HG02885 (cell line): Measurements from ENCODE around the gene KRT33B.
"Not testable (repeated sequence)": the region's sequence is repeated elsewhere in the genome, so short reads cannot be mapped to it uniquely, and the experiment has no call there.

Experiments
- ATAC-seq: cut with Tn5 transposase; IDR thresholded peaks from one replicate; pipeline ENCODE4 v1.9.1; 2021; ENCODE audit warnings: mild to moderate bottlenecking; ENCODE audit not compliant: unreplicated experiment, poor library complexity

The KRT33B gene

DNA sequence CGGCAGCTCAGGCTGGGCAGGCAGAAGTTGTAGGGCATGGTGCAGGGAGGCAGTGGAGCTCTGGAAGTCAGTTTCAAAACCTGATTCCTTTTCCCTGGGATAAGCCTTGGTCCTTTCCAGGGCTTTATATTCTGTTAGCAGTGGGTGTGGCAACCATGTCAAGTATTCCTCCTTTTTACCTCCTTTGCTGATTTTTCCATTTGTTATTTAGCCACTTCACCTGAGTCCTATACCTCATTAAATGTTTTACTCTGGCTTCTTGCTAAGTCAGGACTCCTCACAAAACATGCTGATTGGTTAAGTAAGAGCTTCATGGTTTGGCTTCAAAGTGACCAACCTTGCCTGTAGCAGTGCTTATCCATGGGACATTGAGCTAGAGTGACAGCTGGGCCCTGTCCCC, at the start of gene KRT33B:
KRT33B (minus strand) TSS at position 101 of the 400 bp plus-strand sequence; CDS start at position 38, 63 bp downstream.
- ATAC-seq: no peak

DNA sequence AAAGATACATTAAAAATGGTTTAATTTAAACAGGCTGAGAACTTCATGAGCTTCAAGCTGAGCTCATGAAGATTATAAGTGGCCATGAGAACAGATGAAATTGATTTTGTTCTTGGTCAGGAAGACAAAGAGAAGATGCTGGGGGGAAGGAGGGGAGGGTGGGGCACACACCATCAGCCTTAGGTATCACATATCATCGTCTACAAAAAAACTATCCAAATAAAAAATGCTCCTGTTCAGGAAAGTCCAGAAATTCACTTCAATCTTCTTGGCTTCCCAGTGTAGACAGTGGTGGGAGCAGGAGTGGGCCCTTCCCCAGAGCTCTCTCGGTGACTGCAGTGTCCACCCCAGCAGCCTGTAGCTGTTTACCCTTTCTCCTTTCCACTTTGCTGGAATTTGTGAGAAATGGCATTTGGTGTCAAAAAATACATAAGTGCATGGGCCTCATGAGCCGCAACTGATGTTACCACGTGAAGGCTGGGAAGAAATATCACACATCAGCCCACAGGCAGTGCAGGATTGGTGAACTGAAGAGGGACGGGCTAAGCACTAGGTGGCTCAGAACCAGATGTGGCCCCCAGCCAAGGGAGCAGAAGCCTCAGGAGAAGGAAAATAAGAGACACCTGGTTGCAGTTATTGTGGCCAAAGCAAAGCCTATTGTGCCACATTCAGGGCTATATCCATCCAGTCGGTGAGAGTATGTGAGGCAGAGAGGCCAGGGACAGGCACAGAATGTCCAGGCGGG, 48.7 kb upstream of the KRT33B start:
- ATAC-seq: no peak

DNA sequence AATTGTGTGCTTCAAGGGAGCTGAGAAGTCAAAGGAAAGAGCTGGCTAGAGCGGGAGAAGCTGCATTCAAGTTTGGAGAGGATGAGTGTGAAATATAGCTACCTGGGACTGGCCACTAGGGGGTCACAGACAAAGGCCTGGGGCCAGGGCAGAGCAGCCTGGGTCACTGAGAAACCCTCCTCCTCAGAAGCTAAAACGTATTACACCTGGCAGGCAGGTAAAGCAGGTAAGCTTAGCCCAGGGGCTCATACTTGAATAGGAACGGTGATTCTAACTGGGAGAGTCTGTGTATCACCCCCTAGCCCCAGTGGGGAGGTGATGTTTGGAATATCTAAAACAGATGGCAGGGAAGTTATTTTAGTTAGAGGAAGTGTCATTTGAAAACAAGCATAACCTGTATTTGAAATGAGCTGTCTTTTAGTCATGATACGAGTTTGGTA, 48.0 kb upstream of the KRT33B start:
- no peak for ATAC-seq

DNA sequence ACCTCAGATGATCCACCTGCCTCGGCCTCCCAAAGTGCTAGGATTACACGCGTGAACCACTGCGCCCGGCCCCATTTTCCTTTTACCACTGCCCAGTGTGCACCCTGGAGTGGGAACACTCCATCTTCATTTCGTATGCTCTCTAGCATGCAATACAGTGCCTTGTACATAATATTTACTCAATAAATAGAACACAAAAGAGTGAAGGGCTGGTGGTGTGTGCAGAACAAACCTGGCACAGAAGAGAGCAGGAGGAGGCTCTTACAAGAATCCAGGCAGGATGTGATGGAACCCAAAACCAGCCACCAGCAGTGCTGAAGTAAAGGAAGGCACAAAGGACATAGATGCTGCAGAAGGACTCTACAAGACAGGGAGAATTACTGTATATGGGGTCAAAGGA, 47.5 kb upstream of the KRT33B start:
- no peak for ATAC-seq

DNA sequence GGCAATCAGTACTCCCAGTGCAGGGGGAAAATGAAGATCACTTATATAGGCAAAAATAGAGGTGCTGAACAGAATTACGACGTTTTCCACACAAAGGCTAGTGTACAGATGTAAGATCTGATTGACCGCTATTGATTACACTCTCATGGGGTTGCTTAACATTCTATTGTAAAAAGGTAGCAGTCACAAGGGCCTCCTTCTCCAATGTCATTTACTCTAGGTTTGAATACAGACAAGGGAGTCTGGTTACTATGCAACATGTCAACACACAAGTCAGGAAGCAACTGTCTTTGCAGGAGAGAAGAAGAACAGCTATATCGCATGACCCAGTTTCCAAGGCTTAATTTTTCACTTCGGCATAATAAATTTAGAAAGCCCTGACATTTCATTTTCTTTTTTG, 46.9 kb upstream of the KRT33B start:
- ATAC-seq: no peak

DNA sequence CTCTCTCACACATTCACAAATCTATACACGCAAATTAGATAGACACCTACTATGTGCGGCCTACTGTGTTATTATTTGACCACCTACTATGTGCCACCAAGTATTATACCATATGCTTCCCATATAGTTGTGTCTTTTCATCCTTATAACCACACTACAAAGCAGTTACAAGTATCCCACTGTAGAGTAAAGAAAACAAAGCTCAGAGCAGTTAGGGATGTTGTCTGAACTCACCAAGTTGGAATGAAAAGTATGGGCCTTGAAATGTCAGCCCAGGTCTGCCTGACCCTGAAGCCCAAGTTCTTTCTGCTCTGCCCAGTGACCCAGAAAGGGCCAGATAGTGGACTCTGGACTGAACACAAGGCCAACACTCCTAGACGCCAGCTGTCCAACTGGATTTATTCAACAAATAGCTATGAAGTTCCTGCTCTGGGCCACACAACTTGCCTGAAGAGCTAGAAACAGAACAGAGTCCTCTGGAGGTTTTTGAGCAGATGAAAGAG, 46.3 kb upstream of the KRT33B start:
- ATAC-seq: no peak

DNA sequence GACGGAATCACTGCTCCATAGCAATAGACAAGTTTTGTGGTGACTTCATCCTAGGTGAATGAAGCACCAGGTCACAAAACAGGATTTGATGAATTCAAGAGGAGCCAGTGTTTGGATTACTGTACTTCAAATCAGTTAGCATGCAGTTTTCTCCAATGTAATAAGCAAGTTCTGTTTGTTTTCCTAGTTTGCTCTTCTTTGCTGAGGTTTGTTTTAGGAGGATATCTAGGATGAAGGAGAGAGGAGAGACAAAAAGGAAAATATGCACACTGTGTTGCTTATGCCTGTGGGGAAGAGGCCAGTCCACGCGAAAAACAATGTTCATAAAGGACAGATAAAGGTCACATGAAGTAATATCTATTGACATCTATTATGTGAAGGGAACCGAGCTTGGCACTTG, 45.8 kb upstream of the KRT33B start:
- ATAC-seq: no peak

DNA sequence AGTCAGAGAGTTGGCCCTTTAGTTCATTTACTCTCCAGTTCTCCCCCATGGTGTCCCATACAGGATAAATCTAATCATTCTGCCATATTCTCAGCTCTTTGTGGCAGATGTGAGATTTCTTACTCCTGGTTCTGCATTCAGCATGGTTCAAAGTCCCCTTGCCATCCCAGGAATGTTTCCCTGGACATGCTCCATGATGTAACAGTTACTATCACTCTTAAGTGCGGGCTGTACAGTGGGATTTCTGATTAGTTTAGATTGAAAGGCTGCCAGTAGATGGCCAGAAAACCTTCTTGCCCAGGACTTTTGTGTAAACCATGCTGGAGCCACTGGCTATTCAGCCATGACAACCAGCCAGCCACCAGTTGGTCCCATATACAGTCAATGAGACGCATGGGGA, 44.4 kb upstream of the KRT33B start:
- no peak for ATAC-seq

DNA sequence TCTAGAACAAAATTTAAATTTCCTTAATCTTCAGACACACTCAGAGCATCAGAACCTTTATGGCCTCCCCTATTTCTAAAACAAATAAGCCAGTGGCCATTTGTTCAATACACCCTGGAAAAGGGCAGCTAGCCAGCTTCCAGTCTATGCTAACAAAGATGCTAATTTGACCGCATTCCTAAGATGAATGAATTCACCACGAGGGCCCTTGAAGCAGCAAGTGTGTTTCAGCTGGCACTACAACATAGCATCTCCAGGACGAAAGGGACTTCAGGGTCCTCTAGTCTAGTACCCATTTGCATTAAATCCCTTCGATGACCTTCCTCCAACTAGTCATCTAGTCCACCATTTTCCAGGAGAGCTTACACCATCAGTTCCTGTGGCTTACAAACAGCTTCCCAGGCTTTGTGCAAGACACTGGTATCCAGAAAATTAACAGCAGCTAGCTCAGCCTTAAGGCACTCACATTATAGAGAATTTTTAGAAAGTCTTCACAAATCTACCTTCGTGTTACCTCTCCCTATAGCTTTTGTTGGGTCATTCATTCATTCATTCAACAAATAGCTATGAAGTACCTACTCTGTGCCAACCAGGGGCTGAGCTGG, 43.8 kb upstream of the KRT33B start:
- no peak for ATAC-seq

DNA sequence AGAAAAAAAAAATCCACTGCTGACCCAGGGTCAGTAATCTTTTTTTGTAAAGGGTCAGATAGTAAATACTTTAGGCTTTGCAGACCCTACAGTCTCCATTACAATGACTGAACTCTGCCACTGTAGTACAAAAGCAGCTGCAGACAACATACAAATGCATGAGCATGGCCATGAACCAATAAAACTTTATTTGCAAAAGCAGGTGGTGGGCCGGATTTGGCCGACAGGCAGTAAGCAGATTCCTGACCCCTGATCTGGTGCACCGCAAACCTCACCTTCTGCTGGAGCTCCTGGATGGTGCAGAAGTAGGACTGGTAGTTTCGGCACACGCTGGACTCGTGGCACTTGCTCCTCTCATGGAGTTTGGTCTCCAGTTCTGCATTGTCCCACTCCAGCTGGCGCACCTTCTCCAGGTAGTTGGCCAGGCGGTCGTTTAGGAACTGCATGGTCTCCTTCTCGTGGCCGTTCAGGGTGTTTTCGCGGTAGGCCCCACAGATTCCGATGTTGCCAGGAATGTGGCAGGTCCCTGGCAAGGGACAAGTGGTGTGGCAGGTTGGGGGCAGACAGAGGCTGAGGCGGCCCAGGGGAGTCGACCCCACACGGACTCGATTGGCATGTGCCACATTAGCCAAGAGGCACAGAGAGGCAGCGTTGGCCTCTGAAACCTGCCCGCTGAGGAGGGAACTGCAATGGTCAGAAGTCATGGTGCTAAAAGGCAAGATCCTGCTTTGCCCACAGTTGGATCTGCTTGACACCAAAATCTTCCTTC, 41.6 kb upstream of the KRT33B start:
- ATAC-seq: no peak

DNA sequence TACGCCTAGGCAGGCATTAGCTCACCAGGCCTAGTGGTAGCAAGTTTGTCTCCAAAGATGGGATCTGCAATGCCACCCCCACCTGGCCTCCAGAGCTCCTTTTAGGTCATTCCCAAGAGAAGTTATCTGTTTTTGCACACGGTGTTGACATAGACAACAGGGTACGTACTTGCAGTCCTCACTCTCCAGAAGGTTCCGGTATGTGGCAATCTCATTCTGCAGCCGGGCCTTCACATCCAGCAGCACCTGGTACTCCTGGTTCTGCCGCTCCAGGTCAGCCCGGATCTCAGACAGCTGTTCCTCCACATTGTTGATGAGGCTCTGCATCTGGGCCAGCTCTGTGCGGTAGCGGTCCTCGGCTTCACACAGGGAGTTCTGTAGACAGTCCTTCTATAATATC, 37.6 kb upstream of the KRT33B start:
- ATAC-seq: no peak

DNA sequence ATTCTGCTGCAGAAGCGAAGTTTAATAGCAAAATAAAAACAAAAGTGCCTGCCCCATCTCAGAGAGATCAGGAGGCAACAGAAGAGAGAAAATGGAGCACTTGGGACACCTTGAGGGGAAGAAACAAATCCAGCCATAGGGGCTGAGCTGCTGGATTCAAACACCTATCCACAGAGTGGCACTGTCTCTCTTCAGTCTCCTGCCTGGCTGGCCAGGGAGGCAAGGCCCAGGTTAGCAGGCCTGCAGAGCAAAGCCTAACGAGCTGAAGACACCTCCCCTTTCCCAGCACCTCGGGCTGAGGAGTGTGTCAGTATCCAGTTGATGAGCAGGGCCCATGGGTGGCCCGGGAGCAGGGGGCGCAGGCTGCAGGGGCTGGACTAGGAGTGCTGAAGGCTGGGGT, 36.6 kb upstream of the KRT33B start:
- no peak for ATAC-seq

DNA sequence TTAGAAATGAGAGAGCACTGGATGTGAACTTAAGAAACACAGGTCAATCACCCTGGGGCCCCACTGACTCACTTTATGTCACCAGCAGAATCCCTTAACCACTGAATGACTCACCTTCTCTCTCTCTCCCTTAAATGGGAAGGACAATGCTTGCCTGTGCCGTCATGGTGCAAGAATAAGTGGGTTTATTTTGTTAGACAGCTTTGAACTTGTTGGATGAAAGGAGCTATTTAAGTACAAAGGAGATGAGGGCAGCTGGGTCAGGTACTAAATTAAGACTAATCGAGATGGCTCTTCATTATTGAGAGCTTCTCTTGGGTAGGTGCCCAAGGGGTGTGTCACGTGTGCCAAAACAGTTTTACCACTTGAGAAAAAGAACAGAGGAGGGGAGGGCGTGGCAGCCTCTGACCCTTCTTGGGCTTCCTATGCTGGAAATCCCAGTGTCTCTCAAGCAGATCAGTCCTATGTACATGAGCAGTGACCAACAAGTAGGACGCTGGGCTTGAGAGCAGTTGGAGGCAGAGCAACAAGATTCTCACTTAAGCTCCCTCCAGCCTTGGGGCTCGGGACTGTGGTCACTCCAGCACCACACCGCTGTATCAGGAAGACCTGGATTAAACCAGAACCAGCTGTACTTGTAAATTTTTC, 34.5 kb upstream of the KRT33B start:
- ATAC-seq: no peak

DNA sequence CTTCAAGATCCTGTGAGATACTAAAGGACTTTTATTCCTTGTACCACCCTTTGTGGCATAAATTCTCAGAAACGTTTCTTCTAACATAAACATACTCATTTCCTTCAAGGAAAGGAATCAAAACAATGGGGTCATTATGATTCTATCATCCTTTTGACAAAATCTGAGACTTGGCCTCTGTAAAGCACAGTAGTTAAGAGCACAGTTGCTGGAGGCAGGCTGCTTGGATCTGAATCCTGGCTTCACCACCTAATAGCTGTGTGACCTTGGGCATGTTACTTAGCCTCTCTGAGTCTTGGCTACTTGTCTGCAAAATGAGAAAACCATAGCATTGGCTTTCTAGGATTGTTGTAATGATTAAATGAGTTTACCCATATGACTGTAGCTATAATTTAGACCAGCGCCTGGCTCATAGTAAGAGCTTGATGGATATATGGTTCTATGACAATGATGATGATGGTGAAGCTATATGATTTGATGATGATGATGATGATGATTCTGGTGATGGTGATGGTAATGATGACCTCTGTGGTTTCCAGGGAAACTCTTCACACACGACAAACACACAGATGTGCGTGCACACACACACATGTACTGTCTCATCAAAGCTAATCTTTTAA, 33.9 kb upstream of the KRT33B start:
- ATAC-seq: no peak

DNA sequence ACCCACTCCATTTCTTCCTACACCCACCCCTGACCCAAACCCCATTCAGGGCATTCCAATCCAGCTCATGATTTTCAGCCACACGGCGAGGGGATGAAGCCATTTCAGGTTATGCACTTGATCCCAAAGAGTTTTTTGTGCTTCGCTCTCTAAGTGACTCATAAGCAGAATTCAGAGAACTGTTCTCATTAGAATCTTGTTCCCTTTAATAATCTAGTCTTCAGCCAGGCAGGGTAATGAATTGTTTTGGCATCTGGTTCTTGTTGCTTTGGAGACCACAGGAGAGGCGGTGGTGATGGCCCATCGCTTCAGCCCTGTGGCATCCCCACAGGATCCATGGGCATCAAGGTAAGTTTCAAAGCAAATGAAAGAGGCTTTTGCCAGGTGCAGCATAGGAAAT, 32.5 kb upstream of the KRT33B start:
- no peak for ATAC-seq

DNA sequence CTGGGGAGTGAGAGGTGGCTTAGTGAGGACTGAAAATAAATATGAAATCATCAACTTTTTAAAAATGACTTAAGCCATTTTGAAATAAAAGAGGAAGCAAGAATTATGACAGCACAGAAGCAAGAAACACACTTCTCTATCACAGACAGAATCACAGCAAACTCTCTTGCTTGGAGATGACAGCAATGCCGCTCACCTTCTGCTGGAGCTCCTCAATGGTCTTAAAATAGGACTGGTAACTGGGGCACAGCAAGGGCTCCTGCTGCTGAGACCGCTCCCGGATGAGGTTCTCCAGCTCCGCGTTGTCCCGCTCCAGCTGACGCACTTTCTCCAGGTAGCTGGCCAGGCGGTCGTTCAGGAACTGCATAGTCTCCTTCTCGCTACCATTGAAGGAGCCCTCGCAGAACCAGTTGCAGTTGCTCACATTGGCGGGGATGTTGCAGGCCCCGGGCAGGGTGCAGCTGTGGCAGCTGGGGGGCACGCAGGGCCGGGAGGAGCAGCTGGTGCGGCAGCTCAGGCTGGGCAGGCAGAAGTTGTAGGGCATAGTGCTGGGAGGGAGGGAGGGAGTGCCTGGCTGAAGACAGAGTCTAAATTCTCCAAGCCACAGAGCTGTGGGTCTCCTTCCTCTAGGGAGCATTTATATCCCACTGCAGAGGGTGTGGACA, 27.5 kb upstream of the KRT33B start, which contains the start of gene KRT31:
KRT31 (minus strand) TSS at position 613 of the 665 bp plus-strand sequence; CDS start at position 544, 69 bp downstream.
- ATAC-seq: no peak

DNA sequence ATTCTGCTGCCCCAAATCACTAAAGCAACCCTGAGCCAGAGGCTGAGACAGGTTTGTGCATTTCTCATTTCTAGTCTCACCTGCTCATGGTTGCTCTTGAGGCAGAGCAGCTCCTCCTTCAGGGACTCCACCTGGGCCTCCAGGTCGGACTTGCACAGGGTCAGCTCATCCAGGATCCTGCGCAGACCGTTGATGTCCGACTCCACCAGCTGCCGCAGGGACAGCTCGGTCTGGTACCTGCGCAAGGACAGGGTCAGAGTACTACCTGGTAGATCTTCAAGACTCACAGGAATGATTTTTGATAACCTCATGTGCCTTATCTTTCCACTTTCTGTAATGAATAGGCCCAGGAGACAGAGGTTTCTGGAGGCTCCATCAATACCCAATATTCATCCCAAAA, 26.7 kb upstream of the KRT33B start:
- no peak for ATAC-seq

DNA sequence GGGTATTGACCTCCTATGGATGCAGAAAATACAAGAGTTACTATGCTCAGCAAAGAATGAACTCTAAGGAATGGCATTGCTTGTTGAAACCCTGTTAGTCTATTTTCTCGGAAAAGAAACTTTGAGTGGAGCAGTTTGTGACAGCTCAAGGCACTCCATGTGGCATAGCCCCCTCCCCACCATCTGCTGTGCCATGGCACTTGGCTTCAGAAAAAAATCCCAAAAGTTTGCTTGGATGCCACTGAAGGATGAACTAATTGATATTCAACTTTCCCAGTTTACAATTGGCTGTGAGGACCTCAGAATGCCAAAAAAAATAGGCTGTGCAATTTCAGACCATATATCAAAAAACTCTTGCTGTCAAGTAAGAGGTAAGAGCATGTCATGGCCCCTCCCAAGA, 26.0 kb upstream of the KRT33B start:
- ATAC-seq: no peak

DNA sequence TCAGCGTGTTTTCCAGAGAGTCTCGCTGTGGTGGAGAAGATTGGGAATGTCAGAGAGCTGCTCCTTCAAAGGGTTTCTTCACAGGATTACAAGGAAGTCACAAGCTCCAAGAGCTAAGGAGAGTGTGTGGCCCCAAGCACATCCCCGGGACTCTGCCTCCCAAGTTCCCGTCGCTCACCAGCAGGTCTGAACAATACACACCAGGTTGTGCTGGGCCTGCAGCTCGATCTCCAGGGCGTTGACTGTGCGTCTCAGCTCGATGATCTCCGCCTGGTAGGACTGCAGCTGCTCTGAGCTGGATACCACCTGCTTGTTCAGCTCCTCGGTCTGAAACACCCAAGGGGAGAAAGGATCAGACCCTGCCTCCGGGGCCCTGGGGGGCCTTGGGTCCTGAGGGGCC, 25.4 kb upstream of the KRT33B start:
- not testable (repeated sequence) for ATAC-seq
